Body of pancreas (tissue), 4 donors: Measurements from ENCODE around the gene HHATL. TPM values are rescaled to one million over a fixed set of nuclear protein-coding genes. Genes with fewer than 3 reads are reported as not detected.

Source experiments
- ATAC-seq: fragments of 150-250 bp; one replicate; pipeline ENCODE4 v1.9.1; 2016
- DNase-seq, 4 donors: peaks; one replicate each; pipeline ENCODE4 v3.0.0-alpha.2; 2019
- H3K27ac ChIP-seq, 4 donors: fragments of 200-600 bp; sonication (generic); 1 replicate in 3 of 4; 2 replicates in 1 of 4; pipeline versions ENCODE4 v1.5.1 to v1.6.1; 2016 to 2019; ENCODE audit warnings: mild to moderate bottlenecking in 1 of 4, mixed read lengths in 1 of 4, moderate library complexity in 1 of 4
- H3K27me3 ChIP-seq, 2 donors: fragments of 200-600 bp; sonication (generic); one replicate each; pipeline ENCODE4 v1.6.0; 2016; ENCODE audit warnings: mild to moderate bottlenecking in 1 of 2
- H3K36me3 ChIP-seq, 2 donors: fragments of 200-600 bp; sonication (generic); replicated peaks in 1 of 2; 2 replicates each; pipeline ENCODE4 v1.5.1; 2016; ENCODE audit warnings: low read depth in 2 of 2; ENCODE audit not compliant: insufficient read depth in 1 of 2
- H3K4me1 ChIP-seq: fragments of 200-600 bp; sonication (generic); one replicate; pipeline ENCODE4 v1.6.0; 2016
- H3K4me3 ChIP-seq, 2 donors: fragments of 200-600 bp; sonication (generic); 1 replicate in 1 of 2; 2 replicates in 1 of 2; pipeline ENCODE4 v1.5.1; 2016 to 2019
- H3K9me3 ChIP-seq, 3 donors: fragments of 200-600 bp; sonication (generic); 1 replicate in 2 of 3; 2 replicates in 1 of 3; pipeline ENCODE4 v1.5.1; 2016
- POLR2A ChIP-seq, 3 donors: fragments of 450-650 bp; IDR thresholded peaks; one replicate each; pipeline ENCODE4 v1.6.1; 2016; ENCODE audit warnings: antibody characterized with exemption in 3 of 3, mild to moderate bottlenecking in 2 of 3
- WGBS, 2 donors: methylation state at CpG; one replicate each; pipeline ENCODE4 v1.1.5; 2017; 5-methylcytosine and 5-hydroxymethylcytosine counted together
- intact Hi-C: fragments of 100-400 bp; cut with DNase I; formaldehyde crosslinking; loops from one replicate; pipeline ENCODE4 v1.15.1; 2023
- total RNA-seq, 2 donors: library from RNA; depleted of rRNA; stranded (reverse); fragments of >200 nt; gene quantifications; one replicate each; pipeline ENCODE4 v1.1.0, GENCODE V29; 2016
- TF ChIP-seq, protein P1 (sequence below), 7 experiments: fragments of 450-650 bp in 4 of 7; fragments of 200-600 bp in 3 of 7; sonication (generic) in 3 of 7; IDR thresholded peaks; one replicate each; pipeline ENCODE4 v1.5.1; 2016 to 2019; ENCODE audit warnings: antibody characterized with exemption in 7 of 7

Gene HHATL
- total RNA-seq, 2 donors from 2014 or later: 0.26 TPM; not detected in 1

DNA sequence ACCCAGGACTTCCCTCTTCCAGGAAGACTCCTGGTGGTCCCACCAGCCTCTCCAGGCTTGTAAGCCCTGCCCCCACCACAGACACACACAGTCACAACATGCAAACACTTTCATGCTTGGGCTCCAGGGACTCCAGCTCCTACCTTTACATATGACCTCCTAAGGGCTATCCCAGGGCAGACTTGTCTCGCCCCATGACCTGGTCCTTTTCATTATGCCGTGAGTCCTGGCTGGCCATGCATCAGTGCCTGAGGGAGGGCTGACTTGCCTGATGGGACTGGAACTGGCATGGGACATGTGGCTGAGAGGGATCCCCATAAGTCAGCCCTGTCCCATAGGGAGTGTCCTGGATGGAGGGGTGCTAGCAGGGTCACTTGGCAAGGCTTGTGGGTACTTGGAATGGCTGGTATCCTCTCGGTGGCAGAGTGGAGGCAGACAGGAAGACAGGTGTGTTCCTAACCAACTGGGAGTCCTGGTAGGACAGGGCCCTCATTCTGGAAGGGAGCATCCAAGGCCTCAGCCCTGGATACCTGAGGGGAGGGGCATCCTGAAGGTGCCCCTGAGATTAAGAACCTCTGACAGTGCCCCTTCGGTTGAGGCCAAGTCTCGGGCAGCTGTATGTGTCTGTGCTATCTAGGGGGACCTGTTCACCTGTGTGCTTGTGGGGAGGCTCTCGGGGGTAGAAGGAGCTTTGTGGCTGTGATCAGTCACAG lies 540 bp upstream of the HHATL start:
- no peak overlapping the region for H3K27ac ChIP-seq
- no peaks in the 10 kb centered on the region for H3K4me1 ChIP-seq
- no peak overlapping the region for H3K4me3 ChIP-seq
- intact Hi-C loops: no loop called here
- no peaks in the 10 kb centered on the region for H3K27me3 ChIP-seq
- no peak for TF ChIP-seq POLR2A (IDR thresholded peaks at IDR 0.05)
- TF ChIP-seq, protein P1, sequence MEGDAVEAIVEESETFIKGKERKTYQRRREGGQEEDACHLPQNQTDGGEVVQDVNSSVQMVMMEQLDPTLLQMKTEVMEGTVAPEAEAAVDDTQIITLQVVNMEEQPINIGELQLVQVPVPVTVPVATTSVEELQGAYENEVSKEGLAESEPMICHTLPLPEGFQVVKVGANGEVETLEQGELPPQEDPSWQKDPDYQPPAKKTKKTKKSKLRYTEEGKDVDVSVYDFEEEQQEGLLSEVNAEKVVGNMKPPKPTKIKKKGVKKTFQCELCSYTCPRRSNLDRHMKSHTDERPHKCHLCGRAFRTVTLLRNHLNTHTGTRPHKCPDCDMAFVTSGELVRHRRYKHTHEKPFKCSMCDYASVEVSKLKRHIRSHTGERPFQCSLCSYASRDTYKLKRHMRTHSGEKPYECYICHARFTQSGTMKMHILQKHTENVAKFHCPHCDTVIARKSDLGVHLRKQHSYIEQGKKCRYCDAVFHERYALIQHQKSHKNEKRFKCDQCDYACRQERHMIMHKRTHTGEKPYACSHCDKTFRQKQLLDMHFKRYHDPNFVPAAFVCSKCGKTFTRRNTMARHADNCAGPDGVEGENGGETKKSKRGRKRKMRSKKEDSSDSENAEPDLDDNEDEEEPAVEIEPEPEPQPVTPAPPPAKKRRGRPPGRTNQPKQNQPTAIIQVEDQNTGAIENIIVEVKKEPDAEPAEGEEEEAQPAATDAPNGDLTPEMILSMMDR (IDR thresholded peaks at IDR 0.05): no peak
- H3K36me3 ChIP-seq: no peaks in the 10 kb centered on the region
- no peaks in the 10 kb centered on the region for H3K9me3 ChIP-seq
- ATAC-seq: no peak
- 76 to 83% methylated on average over 4 to 6 of the region's 6 CpGs for WGBS, 2 donors
- DNase-seq: no peak

DNA sequence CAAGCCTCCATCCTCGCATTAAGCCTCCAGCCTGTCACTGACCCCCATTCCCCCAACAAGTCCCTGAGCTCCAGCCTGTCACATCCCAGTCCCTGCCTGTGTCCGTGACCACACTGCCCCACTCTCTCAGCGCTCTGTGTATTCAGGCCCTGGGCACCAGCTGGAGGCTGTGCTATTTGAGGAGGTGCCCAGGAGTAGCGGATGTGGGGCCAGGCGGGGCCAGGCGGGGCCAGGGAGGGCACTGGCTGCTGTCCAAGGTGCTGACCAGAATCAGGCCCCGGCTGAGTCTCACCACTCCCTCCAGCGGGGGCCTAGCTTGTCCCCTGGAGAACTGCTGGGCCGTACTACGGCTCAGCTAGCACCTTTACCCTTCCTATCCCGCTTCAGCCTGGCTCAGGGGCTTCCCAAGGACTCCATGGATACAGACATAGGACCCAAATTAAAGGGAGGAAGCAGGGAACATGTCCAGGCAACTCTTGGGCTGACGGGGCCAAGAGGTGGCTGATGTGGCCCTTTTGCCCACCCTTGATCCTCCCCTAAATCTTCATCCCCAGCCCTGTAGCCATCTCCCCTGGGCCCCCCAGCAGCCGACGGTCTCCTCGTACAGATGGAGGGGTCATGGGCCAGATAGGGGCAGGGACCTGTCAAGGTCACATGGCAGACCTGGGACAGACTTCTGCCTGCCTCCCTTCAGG lies 1.1 kb downstream of the HHATL start:
- no peak overlapping the region for H3K27ac ChIP-seq
- no peaks in the 10 kb centered on the region for H3K27me3 ChIP-seq
- no peak overlapping the region for H3K4me3 ChIP-seq
- intact Hi-C loops: no loop called here
- no peaks in the 10 kb centered on the region for H3K36me3 ChIP-seq
- ATAC-seq (peak; percentile 51), DNase-seq (peak; percentile 31 to 54 (median 34))
- 40 to 51% methylated on average over 8 to 15 of the region's 15 CpGs for WGBS, 2 donors
- TF ChIP-seq, protein P1 (IDR thresholded peaks at IDR 0.05): no peak
- no peak for TF ChIP-seq POLR2A (IDR thresholded peaks at IDR 0.05)
- no peaks in the 10 kb centered on the region for H3K9me3 ChIP-seq
- H3K4me1 ChIP-seq: no peaks in the 10 kb centered on the region

DNA sequence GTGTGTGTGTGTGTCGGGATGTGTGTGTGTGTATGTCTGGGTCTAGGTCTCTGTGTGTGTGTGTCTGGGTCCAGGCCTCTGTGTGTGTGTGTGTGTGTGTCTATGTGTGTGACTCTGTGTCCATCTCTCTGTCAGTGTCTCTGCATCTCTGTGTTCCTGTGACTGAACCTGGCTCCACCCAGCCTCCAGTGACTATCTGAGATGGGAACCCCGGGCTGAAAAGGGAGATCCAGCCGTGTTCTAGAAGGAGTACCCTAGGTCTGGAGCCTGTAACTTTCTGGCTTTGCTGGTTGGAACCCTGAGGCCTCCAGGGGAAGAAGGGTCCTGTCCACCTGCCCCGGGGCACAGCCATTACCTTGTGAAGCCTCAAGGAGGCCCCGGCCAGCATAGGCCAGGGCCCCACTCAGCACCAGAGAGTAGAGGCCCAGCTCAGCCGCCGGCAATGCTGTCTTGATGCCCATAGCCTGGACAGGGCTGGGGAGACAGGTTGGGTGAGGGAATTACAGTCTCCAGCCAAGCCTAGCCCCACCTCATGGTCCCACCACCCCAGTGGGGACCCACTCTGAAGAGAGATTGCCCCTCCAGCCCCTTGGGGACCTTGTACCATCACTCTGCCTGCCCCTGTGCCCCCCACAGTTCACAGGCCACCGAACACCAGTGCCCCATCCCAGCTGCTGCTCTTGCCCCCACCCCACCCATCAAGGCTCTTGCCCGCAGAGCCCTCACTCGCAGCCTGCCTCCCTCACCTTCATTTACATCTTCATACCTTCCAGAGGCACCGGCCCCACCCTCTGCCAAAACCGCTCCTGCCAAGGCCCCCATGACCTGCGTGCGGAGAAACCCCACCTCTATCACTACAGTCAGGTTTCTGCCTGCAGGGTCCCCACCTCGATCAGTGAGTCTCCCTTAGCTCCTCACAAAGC lies 2.0 kb downstream of the HHATL start:
- Histone ChIP-seq H3K36me3 (no peaks in the 10 kb centered on the region), H3K4me3 (no peak overlapping the region), H3K27me3 (no peaks in the 10 kb centered on the region), H3K9me3 (no peaks in the 10 kb centered on the region), H3K27ac (no peak overlapping the region), H3K4me1 (no peaks in the 10 kb centered on the region)
- intact Hi-C loops: no loop called here
- TF ChIP-seq POLR2A (IDR thresholded peaks at IDR 0.05): no peak
- TF ChIP-seq, protein P1 (IDR thresholded peaks at IDR 0.05): no peak
- ATAC-seq (no peak), DNase-seq (no peak)
- 59 to 70% methylated on average over 12 to 13 of the region's 15 CpGs for WGBS, 2 donors

DNA sequence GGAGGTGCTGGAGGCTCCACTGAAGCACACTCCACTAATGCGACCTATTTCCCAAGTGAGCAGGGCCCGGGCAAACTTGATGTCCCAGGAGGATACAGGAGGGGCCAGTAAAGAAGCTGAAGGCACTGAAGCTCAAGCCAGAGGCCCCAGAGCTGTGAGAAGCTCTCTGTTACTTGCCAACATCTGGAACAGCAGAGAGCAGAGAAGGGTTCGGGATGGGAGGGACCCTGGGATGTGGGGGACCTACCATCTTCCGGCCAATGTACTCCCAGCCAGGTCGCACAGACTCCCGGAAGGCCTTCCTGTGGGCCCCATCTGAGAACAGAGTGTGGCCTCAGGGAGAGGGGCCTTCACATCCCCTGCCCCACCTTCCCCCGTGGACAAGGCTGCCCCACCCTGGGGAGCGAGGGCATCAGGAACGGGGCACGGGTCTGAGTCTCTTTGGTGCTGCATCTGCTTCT lies 3.1 kb downstream of the HHATL start:
- no peaks in the 10 kb centered on the region for H3K27me3 ChIP-seq
- H3K27ac ChIP-seq: no peak overlapping the region
- no peaks in the 10 kb centered on the region for H3K9me3 ChIP-seq
- H3K36me3 ChIP-seq: no peaks in the 10 kb centered on the region
- H3K4me3 ChIP-seq: no peak overlapping the region
- no peak for ATAC-seq
- TF ChIP-seq POLR2A (IDR thresholded peaks at IDR 0.05): no peak
- TF ChIP-seq, protein P1 (IDR thresholded peaks at IDR 0.05): no peak
- 70 to 85% methylated on average over 5 to 10 of the region's 10 CpGs for WGBS, 2 donors
- no peaks in the 10 kb centered on the region for H3K4me1 ChIP-seq
- intact Hi-C loops: no loop called here
- DNase-seq: no peak
